ENCODE data around the gene PCGF3.
"Not testable (repeated sequence)": the region's sequence is repeated elsewhere in the genome, so short reads cannot be mapped to it uniquely, and the experiment has no call there.

The PCGF3 gene

DNA sequence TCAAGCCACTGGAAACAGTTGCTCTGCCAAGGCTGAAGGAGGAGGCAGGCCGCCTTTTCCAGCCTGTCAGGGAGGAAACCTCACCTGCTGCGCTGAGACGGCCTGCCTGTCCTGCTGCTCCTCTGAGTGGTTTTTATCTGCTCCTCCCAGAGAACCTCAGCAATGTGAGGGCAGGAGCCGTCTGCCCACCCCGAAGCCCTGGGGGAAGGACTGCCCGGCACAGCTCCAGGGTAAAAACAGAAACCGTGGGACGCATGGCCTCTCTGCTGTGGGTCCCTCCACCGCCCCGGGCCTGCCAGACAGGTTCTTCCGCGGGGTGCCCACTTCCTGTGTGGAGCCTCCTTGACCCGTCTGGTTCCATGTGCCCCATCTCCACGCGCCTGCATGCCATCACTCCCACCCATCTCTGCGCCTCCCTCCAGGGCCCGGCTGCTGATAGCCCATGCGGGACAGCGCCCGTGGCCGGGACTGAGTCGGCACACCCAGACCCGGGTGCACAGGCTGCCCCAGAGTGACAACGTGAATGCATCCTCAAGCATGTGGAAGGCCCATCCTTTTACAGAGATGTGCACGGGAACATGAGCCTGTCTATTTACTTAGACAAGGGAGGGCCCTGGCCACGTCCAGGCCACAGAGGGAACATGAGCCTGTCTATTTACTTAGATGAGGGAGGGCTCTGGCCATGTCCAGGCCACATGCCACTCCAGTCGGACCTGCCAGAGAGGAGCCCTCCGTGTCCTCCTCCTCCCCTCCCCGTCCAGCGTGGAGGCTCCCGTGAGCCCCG, 12.7 kb upstream of the PCGF3 start:
- no peak overlapping the region for H3K4me3 ChIP-seq (ENCODE audit: low read length, poor library complexity, severe bottlenecking)
- no peaks in the 10 kb centered on the region for H3K27me3 ChIP-seq (ENCODE audit: insufficient read depth, low read length, poor library complexity, severe bottlenecking)
- H2AFZ ChIP-seq (ENCODE audit: low read length): no peak overlapping the region
- H3K4me2 ChIP-seq (ENCODE audit: low read depth, low read length, poor library complexity, severe bottlenecking): no peak overlapping the region
- H3K79me2 ChIP-seq (ENCODE audit: insufficient read depth, low read length): no peaks in the 10 kb centered on the region
- H3K9me2 ChIP-seq (replicated peaks; ENCODE audit: low read depth, low read length): no peaks in the 10 kb centered on the region
- no peaks in the 10 kb centered on the region for H4K20me1 ChIP-seq (ENCODE audit: insufficient read depth, low read length, poor library complexity, severe bottlenecking)
- no peaks in the 10 kb centered on the region for H3K9me3 ChIP-seq (ENCODE audit: insufficient read depth, low read depth, low read length)
- H3F3A ChIP-seq (ENCODE audit: low read depth): no peaks in the 10 kb centered on the region
- H3K4me1 ChIP-seq (ENCODE audit: insufficient read depth, low read length, poor library complexity, severe bottlenecking): no peaks in the 10 kb centered on the region
- H3K9ac ChIP-seq (ENCODE audit: low read depth, low read length, poor library complexity, severe bottlenecking): no peak overlapping the region
- no peak for TF ChIP-seq EZH2phosphoT487 (IDR thresholded peaks at IDR 0.05; ENCODE audit: borderline replicate concordance)
- TF ChIP-seq, protein P1, sequence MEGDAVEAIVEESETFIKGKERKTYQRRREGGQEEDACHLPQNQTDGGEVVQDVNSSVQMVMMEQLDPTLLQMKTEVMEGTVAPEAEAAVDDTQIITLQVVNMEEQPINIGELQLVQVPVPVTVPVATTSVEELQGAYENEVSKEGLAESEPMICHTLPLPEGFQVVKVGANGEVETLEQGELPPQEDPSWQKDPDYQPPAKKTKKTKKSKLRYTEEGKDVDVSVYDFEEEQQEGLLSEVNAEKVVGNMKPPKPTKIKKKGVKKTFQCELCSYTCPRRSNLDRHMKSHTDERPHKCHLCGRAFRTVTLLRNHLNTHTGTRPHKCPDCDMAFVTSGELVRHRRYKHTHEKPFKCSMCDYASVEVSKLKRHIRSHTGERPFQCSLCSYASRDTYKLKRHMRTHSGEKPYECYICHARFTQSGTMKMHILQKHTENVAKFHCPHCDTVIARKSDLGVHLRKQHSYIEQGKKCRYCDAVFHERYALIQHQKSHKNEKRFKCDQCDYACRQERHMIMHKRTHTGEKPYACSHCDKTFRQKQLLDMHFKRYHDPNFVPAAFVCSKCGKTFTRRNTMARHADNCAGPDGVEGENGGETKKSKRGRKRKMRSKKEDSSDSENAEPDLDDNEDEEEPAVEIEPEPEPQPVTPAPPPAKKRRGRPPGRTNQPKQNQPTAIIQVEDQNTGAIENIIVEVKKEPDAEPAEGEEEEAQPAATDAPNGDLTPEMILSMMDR (conservative IDR thresholded peaks at IDR 0.05; ENCODE audit: low read length): no peak
- H3K36me3 ChIP-seq (ENCODE audit: insufficient read depth, low read length): no peaks in the 10 kb centered on the region

DNA sequence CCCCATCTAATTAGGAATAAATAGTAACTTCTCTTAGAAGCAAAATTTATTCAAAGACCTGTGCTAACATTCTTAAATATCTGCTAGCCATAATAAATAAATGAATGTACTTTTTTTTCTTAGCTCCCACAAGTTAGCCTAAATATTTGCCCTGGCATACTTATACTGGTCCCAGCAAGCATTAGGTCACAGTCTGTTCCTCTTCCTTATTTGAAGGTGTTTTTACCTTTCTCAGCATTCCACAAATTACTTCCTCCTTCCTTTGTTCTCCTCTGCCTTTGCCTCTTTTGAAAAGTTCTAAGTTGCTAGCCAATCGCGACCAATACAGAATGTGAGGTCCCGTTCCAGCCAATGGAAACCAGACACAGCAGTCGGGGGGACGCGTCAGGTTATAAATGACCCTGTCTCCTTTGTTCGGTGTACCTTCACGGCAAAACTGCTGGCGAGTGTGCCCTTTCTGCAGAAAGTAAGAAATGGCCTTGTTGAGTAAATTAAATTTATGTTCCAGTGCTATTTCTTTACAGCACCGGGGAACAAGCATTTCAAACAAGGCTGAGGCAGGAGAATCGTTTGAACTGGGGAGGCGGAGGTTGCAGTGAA, 11.2 kb upstream of the PCGF3 start:
- H3K27me3 ChIP-seq (ENCODE audit: insufficient read depth, low read length, poor library complexity, severe bottlenecking); H3F3A ChIP-seq (ENCODE audit: low read depth); H2AFZ ChIP-seq (ENCODE audit: low read length); H3K9me3 ChIP-seq (ENCODE audit: insufficient read depth, low read depth, low read length); H3K4me3 ChIP-seq (ENCODE audit: low read length, poor library complexity, severe bottlenecking); H3K9me2 ChIP-seq (replicated peaks; ENCODE audit: low read depth, low read length); H4K20me1 ChIP-seq (ENCODE audit: insufficient read depth, low read length, poor library complexity, severe bottlenecking); H3K4me1 ChIP-seq (ENCODE audit: insufficient read depth, low read length, poor library complexity, severe bottlenecking); H3K4me2 ChIP-seq (ENCODE audit: low read depth, low read length, poor library complexity, severe bottlenecking); H3K36me3 ChIP-seq (ENCODE audit: insufficient read depth, low read length); H3K79me2 ChIP-seq (ENCODE audit: insufficient read depth, low read length); H3K9ac ChIP-seq (ENCODE audit: low read depth, low read length, poor library complexity, severe bottlenecking): not testable (repeated sequence)

DNA sequence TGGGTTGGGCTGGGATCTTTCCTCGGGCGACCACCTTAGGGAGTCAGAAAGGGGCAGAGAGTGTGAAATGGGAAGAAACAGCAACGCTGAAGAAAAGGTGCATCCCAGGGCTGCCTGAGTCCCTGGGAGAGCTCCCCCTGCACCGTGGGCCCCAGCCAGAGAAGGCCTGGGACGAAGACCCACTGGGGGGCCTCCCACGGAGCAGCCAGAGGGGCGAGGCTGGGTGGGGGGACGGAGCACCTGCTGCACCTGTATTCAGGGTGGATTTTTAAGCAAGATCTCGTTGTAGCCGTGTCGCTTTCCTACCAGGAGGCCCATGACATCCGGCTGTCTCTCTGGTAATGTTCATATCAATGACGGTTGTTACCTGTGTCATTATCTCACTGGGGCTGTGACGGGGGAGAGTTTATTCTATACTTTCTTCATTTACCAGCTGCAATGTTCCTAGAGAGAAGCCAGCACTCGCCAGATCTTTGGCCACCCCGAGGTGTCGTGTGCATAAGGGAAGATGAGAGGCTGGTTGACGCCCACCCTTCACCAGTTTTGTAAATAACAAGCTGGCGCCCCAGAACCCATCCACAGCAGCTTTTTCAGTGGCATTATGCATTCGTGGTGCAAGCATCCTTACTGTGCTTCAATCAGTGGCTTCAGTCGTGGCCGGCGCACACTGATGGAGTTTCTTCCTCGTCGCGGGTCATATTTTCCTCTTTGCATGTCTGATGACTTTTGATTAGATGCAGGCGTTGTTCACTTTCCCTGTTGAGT, 5.6 kb upstream of the PCGF3 start:
- no peak overlapping the region for H3K4me2 ChIP-seq (ENCODE audit: low read depth, low read length, poor library complexity, severe bottlenecking)
- H3K9me3 ChIP-seq (ENCODE audit: insufficient read depth, low read depth, low read length): no peaks in the 10 kb centered on the region
- no peaks in the 10 kb centered on the region for H3K36me3 ChIP-seq (ENCODE audit: insufficient read depth, low read length)
- H3K9ac ChIP-seq (ENCODE audit: low read depth, low read length, poor library complexity, severe bottlenecking): no peak overlapping the region
- H3K4me1 ChIP-seq (ENCODE audit: insufficient read depth, low read length, poor library complexity, severe bottlenecking): no peaks in the 10 kb centered on the region
- no peaks in the 10 kb centered on the region for H4K20me1 ChIP-seq (ENCODE audit: insufficient read depth, low read length, poor library complexity, severe bottlenecking)
- no peak for TF ChIP-seq EZH2phosphoT487 (IDR thresholded peaks at IDR 0.05; ENCODE audit: borderline replicate concordance)
- TF ChIP-seq, protein P1 (conservative IDR thresholded peaks at IDR 0.05; ENCODE audit: low read length): no peak
- no peaks in the 10 kb centered on the region for H3F3A ChIP-seq (ENCODE audit: low read depth)
- no peaks in the 10 kb centered on the region for H3K9me2 ChIP-seq (replicated peaks; ENCODE audit: low read depth, low read length)
- no peaks in the 10 kb centered on the region for H3K27me3 ChIP-seq (ENCODE audit: insufficient read depth, low read length, poor library complexity, severe bottlenecking)
- H2AFZ ChIP-seq (ENCODE audit: low read length): no peak overlapping the region
- no peak overlapping the region for H3K4me3 ChIP-seq (ENCODE audit: low read length, poor library complexity, severe bottlenecking)
- no peaks in the 10 kb centered on the region for H3K79me2 ChIP-seq (ENCODE audit: insufficient read depth, low read length)

Measured in Loucy (cell line).